Skeletal muscle tissue (tissue), 4 donors: Measurements from ENCODE around the gene FEM1B. TPM values are rescaled to one million over a fixed set of nuclear protein-coding genes. Genes with fewer than 3 reads are reported as not detected.

Experiments used
- H3K27ac ChIP-seq: one replicate; pipeline ENCODE4 v1.7.0; 2013; ENCODE audit warnings: mild to moderate bottlenecking, low read depth, low read length, inconsistent platforms
- H3K27me3 ChIP-seq, 3 donors: one replicate each; pipeline ENCODE4 v1.7.0; 2013; ENCODE audit warnings: low read length in 3 of 3; ENCODE audit not compliant: control insufficient read depth in 3 of 3, insufficient read depth in 3 of 3
- H3K36me3 ChIP-seq, 3 donors: one replicate each; pipeline ENCODE4 v1.7.0; 2013; ENCODE audit warnings: low read length in 3 of 3; ENCODE audit not compliant: control insufficient read depth in 3 of 3, insufficient read depth in 3 of 3
- H3K4me1 ChIP-seq, 3 donors: one replicate each; pipeline ENCODE4 v1.7.0; 2013; ENCODE audit warnings: low read length in 3 of 3, mild to moderate bottlenecking in 3 of 3; ENCODE audit not compliant: control insufficient read depth in 3 of 3, insufficient read depth in 3 of 3
- H3K4me3 ChIP-seq, 3 donors: one replicate each; pipeline ENCODE4 v1.7.0; 2013; ENCODE audit warnings: low read length in 3 of 3
- H3K9ac ChIP-seq, 3 donors: one replicate each; pipeline ENCODE4 v1.7.0; 2013; ENCODE audit warnings: low read length in 3 of 3, mild to moderate bottlenecking in 3 of 3, moderate library complexity in 2 of 3, low read depth in 1 of 3
- H3K9me3 ChIP-seq, 3 donors: one replicate each; pipeline ENCODE4 v1.7.0; 2013; ENCODE audit warnings: low read length in 3 of 3; ENCODE audit not compliant: control insufficient read depth in 3 of 3
- total RNA-seq: library from RNA; depleted of rRNA; stranded (reverse); fragments of >200 nt; gene quantifications from one replicate; pipeline ENCODE4 v1.2.3, GENCODE V29; 2014
- donor health status: Osteomylitis.

Gene FEM1B
- total RNA-seq, 1 donor from 2014 or later: 42.8 TPM

DNA sequence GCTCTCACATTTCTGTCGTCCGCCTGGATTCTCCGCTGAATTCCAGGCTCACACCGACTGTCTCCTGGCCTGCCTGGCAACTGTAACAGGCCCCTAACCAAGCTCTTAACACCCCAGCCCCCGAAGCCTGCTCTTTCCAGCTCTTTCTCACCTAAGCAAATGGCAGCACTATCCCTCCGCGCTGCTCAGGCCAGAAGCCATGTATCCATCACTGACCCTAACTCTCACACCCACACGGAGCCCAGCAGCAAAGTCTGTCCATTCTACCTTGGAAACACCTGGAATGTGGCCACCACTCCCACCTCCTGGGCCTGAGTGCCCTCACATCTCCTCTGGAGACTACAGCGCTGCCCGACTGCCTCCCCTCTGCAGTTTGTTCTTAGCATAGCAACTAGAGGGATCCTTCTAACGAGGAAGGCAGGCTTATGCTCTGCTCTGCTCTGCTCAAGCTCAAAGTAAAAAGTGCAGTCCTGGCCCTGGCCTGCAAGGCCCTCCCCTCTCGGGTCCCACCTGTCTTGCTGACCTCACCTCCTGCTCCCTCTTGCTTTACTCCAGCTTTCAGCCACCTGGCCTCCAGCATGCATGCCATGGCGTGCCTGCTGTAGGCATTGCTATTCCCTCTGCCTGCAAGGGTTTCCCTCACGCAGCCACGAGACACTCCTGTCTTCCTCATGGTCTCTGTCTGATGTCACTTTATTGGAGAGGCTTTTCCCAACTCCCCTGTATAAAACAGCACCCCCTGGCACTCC, 27.2 kb downstream of the FEM1B start:
- Histone ChIP-seq H3K4me1 (peaks cover under 1 to 3% (median under 1%) of the 10 kb centered on the region in 3 donors), H3K27me3 (no peaks in the 10 kb centered on the region), H3K27ac (no peak overlapping the region), H3K9ac (no peak overlapping the region), H3K36me3 (peaks cover 0 to 1% (median 0%) of the 10 kb centered on the region in 3 donors), H3K9me3 (no peaks in the 10 kb centered on the region), H3K4me3 (no peak overlapping the region)

DNA sequence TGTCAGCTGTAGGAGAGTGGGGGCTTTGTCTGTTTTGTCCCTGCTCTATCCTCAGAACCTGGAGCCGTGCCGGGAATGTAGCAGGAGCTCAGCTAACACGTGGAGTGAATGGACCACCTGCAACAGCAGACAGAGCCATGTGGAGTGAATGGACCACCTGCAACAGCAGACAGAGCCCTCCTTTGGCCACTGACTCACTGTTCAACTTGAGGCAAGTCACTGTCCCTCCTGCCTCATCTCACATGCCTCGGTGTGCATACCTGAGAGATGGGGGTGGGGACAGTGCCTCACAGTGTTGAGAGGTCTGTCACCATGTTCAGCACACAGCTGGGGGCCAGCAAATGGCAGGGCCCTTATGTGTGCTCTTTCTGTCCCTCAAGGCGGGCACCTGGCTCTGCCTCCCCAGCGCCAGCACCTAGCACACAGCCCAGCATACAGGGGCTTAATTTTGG, 27.9 kb downstream of the FEM1B start:
- Histone ChIP-seq H3K27ac (no peak overlapping the region), H3K4me3 (no peak overlapping the region), H3K9me3 (no peaks in the 10 kb centered on the region), H3K36me3 (peaks cover 0 to 1% (median 0%) of the 10 kb centered on the region in 3 donors), H3K27me3 (no peaks in the 10 kb centered on the region), H3K9ac (no peak overlapping the region), H3K4me1 (peaks cover 4 to 7% (median 5%) of the 10 kb centered on the region in 3 donors)

GRCh38 chr15:68307131-68307928, 29.8 kb downstream of the FEM1B start:
- peak overlapping the region in 1 of 3 donors; percentile 45 for H3K9ac ChIP-seq
- no peak overlapping the region for H3K27ac ChIP-seq
- H3K36me3 ChIP-seq: peaks cover 0 to 1% (median 0%) of the 10 kb centered on the region in 3 donors
- no peak overlapping the region for H3K4me3 ChIP-seq
- H3K9me3 ChIP-seq: no peaks in the 10 kb centered on the region
- H3K4me1 ChIP-seq: peaks cover 12 to 14% (median 12%) of the 10 kb centered on the region in 3 donors
- H3K27me3 ChIP-seq: no peaks in the 10 kb centered on the region

GRCh38 chr15:68309024-68309423, 31.5 kb downstream of the FEM1B start:
- H3K9me3 ChIP-seq: no peaks in the 10 kb centered on the region
- H3K9ac ChIP-seq: no peak overlapping the region
- H3K36me3 ChIP-seq: peaks cover 0 to 3% (median 0%) of the 10 kb centered on the region in 3 donors
- peaks cover 12 to 14% (median 12%) of the 10 kb centered on the region in 3 donors for H3K4me1 ChIP-seq
- no peak overlapping the region for H3K27ac ChIP-seq
- H3K4me3 ChIP-seq: no peak overlapping the region
- H3K27me3 ChIP-seq: no peaks in the 10 kb centered on the region

DNA sequence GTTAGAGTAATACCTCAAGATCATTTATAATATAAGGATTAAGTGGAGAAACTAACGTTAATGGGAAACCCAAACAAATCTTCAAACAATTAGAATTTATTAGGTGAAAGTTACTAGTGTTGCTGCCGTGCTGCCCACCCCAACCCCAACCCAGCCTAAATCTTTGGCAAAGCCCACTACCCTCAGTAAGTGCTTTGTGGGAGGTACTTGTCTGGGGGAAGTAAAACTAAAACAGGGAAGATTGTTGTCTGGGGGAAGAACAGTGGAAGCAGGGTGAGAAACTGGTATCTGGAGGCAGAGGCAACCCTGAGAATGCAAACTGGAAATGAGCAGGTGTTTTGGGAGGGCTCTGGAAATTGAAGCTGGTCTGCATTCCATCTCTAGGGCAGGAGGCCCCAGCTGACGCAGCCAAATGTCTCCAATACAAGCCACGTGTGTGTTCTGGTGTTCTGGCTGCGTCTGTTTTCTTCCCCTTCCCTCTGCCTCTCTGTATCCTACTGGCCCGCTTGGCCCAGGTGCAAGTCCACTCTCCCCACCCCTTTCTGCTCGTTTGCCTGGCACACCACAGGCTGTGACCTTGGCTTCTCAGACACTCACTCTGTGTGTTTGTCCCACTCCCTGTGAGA, 32.7 kb downstream of the FEM1B start:
- H3K36me3 ChIP-seq: peaks cover 0 to 3% (median 0%) of the 10 kb centered on the region in 3 donors
- H3K27me3 ChIP-seq: no peaks in the 10 kb centered on the region
- H3K27ac ChIP-seq: peak overlapping the region; percentile 51
- no peak overlapping the region for H3K4me3 ChIP-seq
- peaks cover 12 to 14% (median 12%) of the 10 kb centered on the region in 3 donors for H3K4me1 ChIP-seq
- no peaks in the 10 kb centered on the region for H3K9me3 ChIP-seq
- peak overlapping the region in 2 of 3 donors; percentile 30 to 66 for H3K9ac ChIP-seq

DNA sequence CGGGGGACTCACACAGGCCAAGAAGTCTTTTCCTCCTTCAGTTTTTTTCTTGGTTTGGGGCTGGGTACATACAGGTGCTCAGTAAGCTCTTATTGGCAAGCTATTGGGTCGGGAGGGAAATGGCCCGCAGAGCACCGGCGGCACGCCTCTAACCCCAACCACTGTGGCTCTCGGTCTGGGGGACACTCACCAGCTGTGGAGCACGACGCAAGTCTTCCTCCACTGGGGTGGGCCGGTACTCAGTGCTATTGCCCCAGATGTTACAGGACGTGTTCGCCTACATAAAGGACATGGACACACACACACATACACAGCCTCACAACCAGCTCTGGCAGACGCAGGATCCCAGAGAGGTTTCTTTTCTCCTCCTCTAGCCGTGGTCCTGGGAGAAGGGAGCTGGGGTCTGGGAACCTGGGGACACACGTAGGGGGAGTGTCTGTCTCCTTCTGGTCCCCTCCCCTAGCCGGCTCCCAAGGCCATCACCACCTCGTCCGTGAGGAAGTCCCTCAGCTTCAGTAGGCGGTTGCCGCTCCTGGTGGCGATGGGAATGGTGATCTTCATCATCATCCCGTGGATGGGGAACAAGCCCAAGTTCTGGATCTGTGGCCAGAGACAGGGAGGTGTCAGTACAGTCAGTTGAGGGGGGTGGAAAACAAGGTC, 33.4 kb downstream of the FEM1B start:
- H3K4me3 ChIP-seq: no peak overlapping the region
- H3K9ac ChIP-seq: peak overlapping the region in 2 of 3 donors; percentile 30 to 66
- H3K36me3 ChIP-seq: peaks cover 0 to 2% (median 0%) of the 10 kb centered on the region in 3 donors
- H3K27me3 ChIP-seq: no peaks in the 10 kb centered on the region
- no peaks in the 10 kb centered on the region for H3K9me3 ChIP-seq
- H3K4me1 ChIP-seq: peaks cover 12 to 14% (median 14%) of the 10 kb centered on the region in 3 donors
- H3K27ac ChIP-seq: peak overlapping the region; percentile 51

DNA sequence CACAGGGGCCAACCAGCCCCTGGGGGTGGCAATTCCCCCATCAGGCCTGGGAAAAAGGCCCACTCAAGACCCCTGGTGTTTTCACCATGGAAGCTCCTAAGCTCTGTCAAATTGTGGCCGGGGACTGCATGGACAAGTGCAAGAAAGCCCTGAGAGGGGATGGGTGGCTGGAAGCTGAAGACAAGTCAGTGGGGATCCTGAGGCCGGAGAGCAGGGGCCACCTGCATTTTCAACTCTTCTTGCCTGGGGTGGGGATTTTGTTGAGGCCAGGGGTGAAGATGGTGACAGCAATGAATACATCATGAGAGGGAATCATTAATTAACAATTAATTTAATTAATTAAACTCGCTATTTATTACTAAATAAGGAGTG, 33.9 kb downstream of the FEM1B start:
- H3K27me3 ChIP-seq: no peaks in the 10 kb centered on the region
- H3K27ac ChIP-seq: no peak overlapping the region
- peaks cover 0 to 2% (median 0%) of the 10 kb centered on the region in 3 donors for H3K36me3 ChIP-seq
- no peak overlapping the region for H3K4me3 ChIP-seq
- H3K9me3 ChIP-seq: no peaks in the 10 kb centered on the region
- peaks cover 12 to 14% (median 14%) of the 10 kb centered on the region in 3 donors for H3K4me1 ChIP-seq
- H3K9ac ChIP-seq: no peak overlapping the region

DNA sequence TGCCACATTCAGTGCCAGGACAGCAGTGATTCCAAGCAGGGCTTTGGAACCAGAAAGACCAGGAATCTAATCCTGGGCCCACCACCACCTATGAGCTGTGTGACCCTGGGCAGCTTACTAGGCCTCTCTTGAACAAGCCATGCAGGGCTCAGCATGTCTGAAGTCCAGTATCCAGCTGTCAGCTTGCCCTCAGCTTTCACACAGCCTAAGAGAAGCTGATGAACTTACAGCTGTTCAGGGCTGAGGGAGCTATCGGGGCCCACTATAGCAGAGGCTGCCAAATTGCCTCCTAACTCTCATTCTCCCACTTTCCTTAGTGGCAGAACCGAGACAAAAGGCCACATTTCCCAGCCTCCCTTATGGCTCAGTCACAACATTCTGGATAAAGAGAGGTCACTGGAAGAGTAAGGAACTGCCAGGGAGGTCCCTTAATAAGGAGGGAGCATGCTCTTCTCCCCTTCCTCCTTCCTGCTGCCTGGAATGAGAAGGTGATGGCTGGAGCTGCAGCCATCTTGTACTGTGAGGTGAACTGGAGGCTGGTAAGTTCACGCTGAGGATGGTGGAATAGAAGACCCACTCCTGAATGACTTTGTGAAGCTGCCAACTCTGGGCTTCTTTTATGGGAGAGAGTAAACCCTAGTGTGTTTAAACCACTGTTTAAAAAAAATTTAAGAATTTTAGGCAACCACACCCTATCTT, 34.5 kb downstream of the FEM1B start:
- no peaks in the 10 kb centered on the region for H3K27me3 ChIP-seq
- no peaks in the 10 kb centered on the region for H3K9me3 ChIP-seq
- peaks cover 0 to 2% (median 0%) of the 10 kb centered on the region in 3 donors for H3K36me3 ChIP-seq
- peaks cover 12 to 14% (median 12%) of the 10 kb centered on the region in 3 donors for H3K4me1 ChIP-seq
- no peak overlapping the region for H3K27ac ChIP-seq
- H3K4me3 ChIP-seq: no peak overlapping the region
- H3K9ac ChIP-seq: no peak overlapping the region

- Histone ChIP-seq H3K27ac (no peak overlapping the region), H3K9me3 (no peaks in the 10 kb centered on the region), H3K9ac (no peak overlapping the region), H3K4me1 (peaks cover 11 to 14% (median 12%) of the 10 kb centered on the region in 3 donors), H3K27me3 (peaks cover 0 to 2% (median 0%) of the 10 kb centered on the region in 3 donors), H3K4me3 (no peak overlapping the region), H3K36me3 (peaks cover 0 to 3% (median 2%) of the 10 kb centered on the region in 3 donors)
These were observed 35.2 kb downstream of the FEM1B start for GRCh38 chr15:68312701-68313204.
